ENCODE measurements around the gene CSGALNACT2. TPM values are rescaled to one million over a fixed set of nuclear protein-coding genes. Genes with fewer than 3 reads are reported as not detected.

CSGALNACT2 gene
- total and polyA plus RNA-seq, 9 of the 15 experiments (the other 6 are each of a cell fraction or from before 2014, with no cell fraction given): 1.4 to 7.3 (median 3.5) TPM

DNA sequence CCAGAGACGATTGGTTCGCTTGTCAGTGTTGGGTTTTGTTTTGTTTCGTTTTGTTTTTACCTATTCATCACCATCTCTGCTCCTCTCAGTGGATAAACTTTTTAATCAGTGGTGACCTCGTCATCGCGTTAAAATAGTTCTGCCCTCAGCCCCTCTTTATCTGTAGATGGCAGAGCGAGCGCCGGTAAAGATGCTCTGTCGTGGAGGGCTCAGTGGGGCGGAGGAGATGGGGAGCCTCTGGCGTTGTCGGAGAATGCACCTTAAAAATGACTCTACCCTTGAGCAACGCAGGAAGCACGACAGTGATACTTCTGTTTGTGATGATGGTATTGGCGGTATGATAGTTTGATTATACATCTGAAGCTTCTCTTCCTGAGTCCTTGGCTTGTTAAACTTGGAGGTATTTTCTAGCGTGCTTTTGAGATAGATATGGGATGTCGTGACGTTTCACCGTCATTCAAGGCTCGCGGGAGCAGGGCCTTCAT lies 554 bp downstream of the CSGALNACT2 start (continued):
- TF ChIP-seq, protein P1, sequence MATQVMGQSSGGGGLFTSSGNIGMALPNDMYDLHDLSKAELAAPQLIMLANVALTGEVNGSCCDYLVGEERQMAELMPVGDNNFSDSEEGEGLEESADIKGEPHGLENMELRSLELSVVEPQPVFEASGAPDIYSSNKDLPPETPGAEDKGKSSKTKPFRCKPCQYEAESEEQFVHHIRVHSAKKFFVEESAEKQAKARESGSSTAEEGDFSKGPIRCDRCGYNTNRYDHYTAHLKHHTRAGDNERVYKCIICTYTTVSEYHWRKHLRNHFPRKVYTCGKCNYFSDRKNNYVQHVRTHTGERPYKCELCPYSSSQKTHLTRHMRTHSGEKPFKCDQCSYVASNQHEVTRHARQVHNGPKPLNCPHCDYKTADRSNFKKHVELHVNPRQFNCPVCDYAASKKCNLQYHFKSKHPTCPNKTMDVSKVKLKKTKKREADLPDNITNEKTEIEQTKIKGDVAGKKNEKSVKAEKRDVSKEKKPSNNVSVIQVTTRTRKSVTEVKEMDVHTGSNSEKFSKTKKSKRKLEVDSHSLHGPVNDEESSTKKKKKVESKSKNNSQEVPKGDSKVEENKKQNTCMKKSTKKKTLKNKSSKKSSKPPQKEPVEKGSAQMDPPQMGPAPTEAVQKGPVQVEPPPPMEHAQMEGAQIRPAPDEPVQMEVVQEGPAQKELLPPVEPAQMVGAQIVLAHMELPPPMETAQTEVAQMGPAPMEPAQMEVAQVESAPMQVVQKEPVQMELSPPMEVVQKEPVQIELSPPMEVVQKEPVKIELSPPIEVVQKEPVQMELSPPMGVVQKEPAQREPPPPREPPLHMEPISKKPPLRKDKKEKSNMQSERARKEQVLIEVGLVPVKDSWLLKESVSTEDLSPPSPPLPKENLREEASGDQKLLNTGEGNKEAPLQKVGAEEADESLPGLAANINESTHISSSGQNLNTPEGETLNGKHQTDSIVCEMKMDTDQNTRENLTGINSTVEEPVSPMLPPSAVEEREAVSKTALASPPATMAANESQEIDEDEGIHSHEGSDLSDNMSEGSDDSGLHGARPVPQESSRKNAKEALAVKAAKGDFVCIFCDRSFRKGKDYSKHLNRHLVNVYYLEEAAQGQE (IDR thresholded peaks at IDR 0.05; ENCODE audit: borderline replicate concordance): 0 out of 2 replicates have a peak, but pooled peaks have one; percentile 0
- TF ChIP-seq, protein P1 (CRISPR knock-in tag; IDR thresholded peaks at IDR 0.05; ENCODE audit: low read depth): no peak
- no peak for TF ChIP-seq CREB1 (IDR thresholded peaks at IDR 0.05)
- no peak for TF ChIP-seq CREB1 (CRISPR knock-in tag; IDR thresholded peaks at IDR 0.05)
- no peak for TF ChIP-seq STAT5B (CRISPR knock-in tag; IDR thresholded peaks at IDR 0.05)
- TF ChIP-seq, protein P2, sequence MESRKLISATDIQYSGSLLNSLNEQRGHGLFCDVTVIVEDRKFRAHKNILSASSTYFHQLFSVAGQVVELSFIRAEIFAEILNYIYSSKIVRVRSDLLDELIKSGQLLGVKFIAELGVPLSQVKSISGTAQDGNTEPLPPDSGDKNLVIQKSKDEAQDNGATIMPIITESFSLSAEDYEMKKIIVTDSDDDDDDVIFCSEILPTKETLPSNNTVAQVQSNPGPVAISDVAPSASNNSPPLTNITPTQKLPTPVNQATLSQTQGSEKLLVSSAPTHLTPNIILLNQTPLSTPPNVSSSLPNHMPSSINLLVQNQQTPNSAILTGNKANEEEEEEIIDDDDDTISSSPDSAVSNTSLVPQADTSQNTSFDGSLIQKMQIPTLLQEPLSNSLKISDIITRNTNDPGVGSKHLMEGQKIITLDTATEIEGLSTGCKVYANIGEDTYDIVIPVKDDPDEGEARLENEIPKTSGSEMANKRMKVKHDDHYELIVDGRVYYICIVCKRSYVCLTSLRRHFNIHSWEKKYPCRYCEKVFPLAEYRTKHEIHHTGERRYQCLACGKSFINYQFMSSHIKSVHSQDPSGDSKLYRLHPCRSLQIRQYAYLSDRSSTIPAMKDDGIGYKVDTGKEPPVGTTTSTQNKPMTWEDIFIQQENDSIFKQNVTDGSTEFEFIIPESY (CRISPR knock-in tag; IDR thresholded peaks at IDR 0.05): no peak
- TF ChIP-seq CHCHD3 (CRISPR knock-in tag; IDR thresholded peaks at IDR 0.05): no peak
- TF ChIP-seq MECOM (CRISPR knock-in tag; IDR thresholded peaks at IDR 0.05): 0 out of 2 replicates have a peak, but pooled peaks have one; percentile 0
- TF ChIP-seq, protein P3, sequence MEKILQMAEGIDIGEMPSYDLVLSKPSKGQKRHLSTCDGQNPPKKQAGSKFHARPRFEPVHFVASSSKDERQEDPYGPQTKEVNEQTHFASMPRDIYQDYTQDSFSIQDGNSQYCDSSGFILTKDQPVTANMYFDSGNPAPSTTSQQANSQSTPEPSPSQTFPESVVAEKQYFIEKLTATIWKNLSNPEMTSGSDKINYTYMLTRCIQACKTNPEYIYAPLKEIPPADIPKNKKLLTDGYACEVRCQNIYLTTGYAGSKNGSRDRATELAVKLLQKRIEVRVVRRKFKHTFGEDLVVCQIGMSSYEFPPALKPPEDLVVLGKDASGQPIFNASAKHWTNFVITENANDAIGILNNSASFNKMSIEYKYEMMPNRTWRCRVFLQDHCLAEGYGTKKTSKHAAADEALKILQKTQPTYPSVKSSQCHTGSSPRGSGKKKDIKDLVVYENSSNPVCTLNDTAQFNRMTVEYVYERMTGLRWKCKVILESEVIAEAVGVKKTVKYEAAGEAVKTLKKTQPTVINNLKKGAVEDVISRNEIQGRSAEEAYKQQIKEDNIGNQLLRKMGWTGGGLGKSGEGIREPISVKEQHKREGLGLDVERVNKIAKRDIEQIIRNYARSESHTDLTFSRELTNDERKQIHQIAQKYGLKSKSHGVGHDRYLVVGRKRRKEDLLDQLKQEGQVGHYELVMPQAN (IDR thresholded peaks at IDR 0.05; ENCODE audit: borderline replicate concordance): no peak
- no peak for TF ChIP-seq POLR2B (IDR thresholded peaks at IDR 0.05; ENCODE audit: low read depth, partially characterized antibody)
- TF ChIP-seq, protein P4, sequence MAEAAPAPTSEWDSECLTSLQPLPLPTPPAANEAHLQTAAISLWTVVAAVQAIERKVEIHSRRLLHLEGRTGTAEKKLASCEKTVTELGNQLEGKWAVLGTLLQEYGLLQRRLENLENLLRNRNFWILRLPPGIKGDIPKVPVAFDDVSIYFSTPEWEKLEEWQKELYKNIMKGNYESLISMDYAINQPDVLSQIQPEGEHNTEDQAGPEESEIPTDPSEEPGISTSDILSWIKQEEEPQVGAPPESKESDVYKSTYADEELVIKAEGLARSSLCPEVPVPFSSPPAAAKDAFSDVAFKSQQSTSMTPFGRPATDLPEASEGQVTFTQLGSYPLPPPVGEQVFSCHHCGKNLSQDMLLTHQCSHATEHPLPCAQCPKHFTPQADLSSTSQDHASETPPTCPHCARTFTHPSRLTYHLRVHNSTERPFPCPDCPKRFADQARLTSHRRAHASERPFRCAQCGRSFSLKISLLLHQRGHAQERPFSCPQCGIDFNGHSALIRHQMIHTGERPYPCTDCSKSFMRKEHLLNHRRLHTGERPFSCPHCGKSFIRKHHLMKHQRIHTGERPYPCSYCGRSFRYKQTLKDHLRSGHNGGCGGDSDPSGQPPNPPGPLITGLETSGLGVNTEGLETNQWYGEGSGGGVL (CRISPR knock-in tag; IDR thresholded peaks at IDR 0.05): no peak
- no peak for TF ChIP-seq ZNF41 (CRISPR knock-in tag; conservative IDR thresholded peaks at IDR 0.05)
- TF ChIP-seq ZNF764 (CRISPR knock-in tag; IDR thresholded peaks at IDR 0.05; ENCODE audit: low read depth): no peak
- 0 out of 2 replicates have a peak, but pooled peaks have one; percentile 5 for TF ChIP-seq EP400 (IDR thresholded peaks at IDR 0.05)
- TF ChIP-seq FOXA3 (CRISPR knock-in tag; conservative IDR thresholded peaks at IDR 0.05 in 1 of 2, IDR thresholded peaks at IDR 0.05 in 1 of 2): no peak
